Measurements from ENCODE around the gene ZDHHC19. TPM values are rescaled to one million over a fixed set of nuclear protein-coding genes. Genes with fewer than 3 reads are reported as not detected.
"Not testable (repeated sequence)": the region's sequence is repeated elsewhere in the genome, so short reads cannot be mapped to it uniquely, and the experiment has no call there.

The ZDHHC19 gene
- total and polyA plus RNA-seq, 2 experiments from 2014 or later, result not detected

DNA sequence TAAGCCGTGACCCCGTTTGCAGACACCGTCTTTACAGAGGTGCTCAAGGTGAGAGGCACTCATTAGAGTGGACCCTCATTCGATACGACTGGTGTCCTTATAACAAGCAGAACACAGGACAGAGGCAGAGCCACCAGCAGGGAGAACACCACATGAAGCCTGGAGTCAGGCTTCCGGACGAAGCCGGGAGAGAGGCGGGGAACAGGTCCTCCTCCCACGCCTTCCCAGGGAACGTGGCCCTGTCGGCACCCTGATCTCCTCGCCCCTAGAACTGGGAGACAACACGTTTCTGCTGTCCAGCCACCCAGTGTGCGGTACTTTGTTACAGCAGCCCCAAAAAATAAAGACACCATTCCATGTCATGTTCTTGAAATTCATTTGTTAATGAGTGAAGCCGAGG is 33.6 kb downstream of the ZDHHC19 start:
- 61 to 66% methylated on average over 16 of the region's 16 CpGs for WGBS, 2 experiments (ENCODE audit: low coverage in 1 of 2, low lambda C conversion rate in 2 of 2, missing lambda C conversion rate in 2 of 2)
- no peak overlapping the region for H3K4me3 ChIP-seq
- H3F3A ChIP-seq (ENCODE audit: insufficient read depth), result no peaks in the 10 kb centered on the region
- no peak overlapping the region for H3K27ac ChIP-seq
- DNase-seq, result no peak
- TF ChIP-seq EZH2phosphoT487 (IDR thresholded peaks at IDR 0.05; ENCODE audit: insufficient read depth, low read depth) (no peak), EZH2 (IDR thresholded peaks at IDR 0.05; ENCODE audit: insufficient read depth, poor library complexity, severe bottlenecking) (no peak)
- H3K36me3 ChIP-seq (ENCODE audit: low read depth), result no peaks in the 10 kb centered on the region
- no peaks in the 10 kb centered on the region for H3K27me3 ChIP-seq (replicated peaks; ENCODE audit: insufficient read depth)
- H2AFZ ChIP-seq, result no peak overlapping the region
- no peaks in the 10 kb centered on the region for H3K4me1 ChIP-seq (ENCODE audit: insufficient read depth)
- no peaks in the 10 kb centered on the region for H3K9me3 ChIP-seq (ENCODE audit: low read depth)
- H3K9ac ChIP-seq, result no peak overlapping the region
- no peaks in the 10 kb centered on the region for H3K9me2 ChIP-seq (ENCODE audit: insufficient read depth)
- in situ Hi-C loops (cut with MboI), result no loop called here
- H4K20me1 ChIP-seq (ENCODE audit: insufficient read depth), result no peaks in the 10 kb centered on the region
- no peaks in the 10 kb centered on the region for H3K79me2 ChIP-seq (ENCODE audit: insufficient read depth)
- H3K4me2 ChIP-seq (ENCODE audit: unreplicated experiment), result no peak overlapping the region

DNA sequence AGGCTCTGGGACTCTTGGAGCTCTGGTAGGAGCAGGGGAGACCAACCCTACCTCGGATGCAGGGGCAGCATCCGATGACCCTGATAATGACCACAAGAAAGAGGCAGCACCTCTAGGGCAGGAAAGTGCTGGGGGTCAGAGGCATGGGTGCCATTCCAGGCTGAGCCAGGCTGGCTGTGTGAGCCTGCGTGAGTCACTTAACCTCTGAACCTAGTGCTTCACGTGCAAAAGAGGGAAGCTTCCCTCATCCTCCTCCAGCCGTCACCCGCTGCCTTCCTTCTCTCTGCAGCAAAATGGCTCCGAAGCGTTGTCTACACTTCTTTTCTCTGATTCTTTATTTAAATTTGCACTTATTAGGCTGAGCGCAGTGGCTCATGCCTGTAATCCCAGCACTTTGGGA is 35.5 kb downstream of the ZDHHC19 start:
- no peaks in the 10 kb centered on the region for H3K27me3 ChIP-seq (replicated peaks; ENCODE audit: insufficient read depth)
- in situ Hi-C loops (cut with MboI), result no loop called here
- WGBS, 2 experiments (ENCODE audit: low coverage in 1 of 2, low lambda C conversion rate in 2 of 2, missing lambda C conversion rate in 2 of 2), result 78 to 83% methylated on average over 9 of the region's 9 CpGs

DNA sequence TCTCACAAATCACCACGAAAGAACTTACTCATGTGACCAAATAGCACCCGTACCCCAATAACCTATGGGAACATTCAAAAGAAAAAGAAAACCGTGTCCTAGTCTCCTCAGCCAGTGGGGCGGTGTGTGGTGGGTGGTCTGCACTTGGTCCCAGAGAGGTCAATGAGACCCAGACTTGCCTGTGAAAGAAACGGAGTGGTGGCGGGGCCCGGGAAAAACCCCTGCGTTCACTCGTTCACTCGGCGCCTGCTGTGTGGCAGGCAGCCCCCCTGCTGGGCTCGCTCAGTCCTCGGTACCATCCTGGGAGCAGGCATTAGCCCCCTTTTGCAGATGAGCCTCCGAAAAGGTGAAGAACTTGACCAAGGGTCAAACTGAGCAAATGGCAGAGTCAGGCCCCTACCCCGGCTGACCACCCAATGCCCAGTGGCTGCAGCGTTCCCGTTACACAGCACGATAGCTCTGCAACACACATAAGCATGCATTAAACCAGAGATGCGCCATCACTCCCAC is 36.0 kb downstream of the ZDHHC19 start:
- 59 to 61% methylated on average over 19 of the region's 19 CpGs for WGBS, 2 experiments (ENCODE audit: low coverage in 1 of 2, low lambda C conversion rate in 2 of 2, missing lambda C conversion rate in 2 of 2)
- H3K9me2 ChIP-seq (ENCODE audit: insufficient read depth), result no peaks in the 10 kb centered on the region
- no peaks in the 10 kb centered on the region for H3K79me2 ChIP-seq (ENCODE audit: insufficient read depth)
- DNase-seq, result no peak
- H2AFZ ChIP-seq, result no peak overlapping the region
- no peaks in the 10 kb centered on the region for H3K4me1 ChIP-seq (ENCODE audit: insufficient read depth)
- H3K36me3 ChIP-seq (ENCODE audit: low read depth), result no peaks in the 10 kb centered on the region
- H3K27ac ChIP-seq, result no peak overlapping the region
- H3K4me3 ChIP-seq, result no peak overlapping the region
- TF ChIP-seq EZH2 (IDR thresholded peaks at IDR 0.05; ENCODE audit: insufficient read depth, poor library complexity, severe bottlenecking) (no peak), EZH2phosphoT487 (IDR thresholded peaks at IDR 0.05; ENCODE audit: insufficient read depth, low read depth) (no peak)
- no peaks in the 10 kb centered on the region for H4K20me1 ChIP-seq (ENCODE audit: insufficient read depth)
- H3K4me2 ChIP-seq (ENCODE audit: unreplicated experiment), result no peak overlapping the region
- H3F3A ChIP-seq (ENCODE audit: insufficient read depth), result no peaks in the 10 kb centered on the region
- in situ Hi-C loops (cut with MboI), result no loop called here
- H3K9me3 ChIP-seq (ENCODE audit: low read depth), result no peaks in the 10 kb centered on the region
- no peaks in the 10 kb centered on the region for H3K27me3 ChIP-seq (replicated peaks; ENCODE audit: insufficient read depth)
- H3K9ac ChIP-seq, result no peak overlapping the region

More for the DNA sequence above, 35.5 kb downstream of the ZDHHC19 start:
- Histone ChIP-seq H3K4me1 (ENCODE audit: insufficient read depth) (no peaks in the 10 kb centered on the region), H3F3A (ENCODE audit: insufficient read depth) (no peaks in the 10 kb centered on the region), H3K79me2 (ENCODE audit: insufficient read depth) (no peaks in the 10 kb centered on the region), H3K9ac (no peak overlapping the region), H2AFZ (no peak overlapping the region), H3K4me2 (ENCODE audit: unreplicated experiment) (no peak overlapping the region), H3K9me2 (ENCODE audit: insufficient read depth) (no peaks in the 10 kb centered on the region), H3K4me3 (no peak overlapping the region), H3K36me3 (ENCODE audit: low read depth) (no peaks in the 10 kb centered on the region), H3K9me3 (ENCODE audit: low read depth) (no peaks in the 10 kb centered on the region), H4K20me1 (ENCODE audit: insufficient read depth) (no peaks in the 10 kb centered on the region), H3K27ac (no peak overlapping the region)
- no peak for TF ChIP-seq EZH2phosphoT487 (IDR thresholded peaks at IDR 0.05; ENCODE audit: insufficient read depth, low read depth)
- TF ChIP-seq EZH2 (IDR thresholded peaks at IDR 0.05; ENCODE audit: insufficient read depth, poor library complexity, severe bottlenecking), result no peak
- DNase-seq, result no peak

DNA sequence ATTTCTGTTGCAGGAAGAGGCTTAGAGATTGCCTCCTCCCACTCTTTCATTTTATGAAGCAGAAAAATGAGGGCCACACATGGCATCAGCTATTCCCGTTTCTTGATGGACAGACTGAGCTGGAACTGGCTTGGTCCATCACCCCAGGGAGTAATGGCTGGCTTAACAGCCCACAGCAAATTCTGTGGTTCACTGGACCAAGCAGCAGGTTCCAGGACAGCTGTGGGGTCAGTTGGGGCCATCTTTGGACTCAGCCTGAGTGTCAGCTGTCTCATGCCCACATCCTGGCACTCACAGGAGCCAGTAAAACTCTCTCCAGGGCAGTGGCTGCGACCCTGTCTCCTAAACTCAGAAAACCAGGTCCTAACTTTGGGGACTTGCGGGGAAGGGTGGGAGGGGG is 36.5 kb downstream of the ZDHHC19 start:
- no peaks in the 10 kb centered on the region for H4K20me1 ChIP-seq (ENCODE audit: insufficient read depth)
- no peak overlapping the region for H2AFZ ChIP-seq
- no peaks in the 10 kb centered on the region for H3K9me3 ChIP-seq (ENCODE audit: low read depth)
- no peak overlapping the region for H3K4me2 ChIP-seq (ENCODE audit: unreplicated experiment)
- H3K9me2 ChIP-seq (ENCODE audit: insufficient read depth), result no peaks in the 10 kb centered on the region
- in situ Hi-C loops (cut with MboI), result no loop called here
- no peaks in the 10 kb centered on the region for H3K4me1 ChIP-seq (ENCODE audit: insufficient read depth)
- no peaks in the 10 kb centered on the region for H3K27me3 ChIP-seq (replicated peaks; ENCODE audit: insufficient read depth)
- no peak for DNase-seq
- no peak overlapping the region for H3K27ac ChIP-seq
- no peaks in the 10 kb centered on the region for H3K36me3 ChIP-seq (ENCODE audit: low read depth)
- H3K9ac ChIP-seq, result no peak overlapping the region
- H3K4me3 ChIP-seq, result no peak overlapping the region
- no peak for TF ChIP-seq EZH2 (IDR thresholded peaks at IDR 0.05; ENCODE audit: insufficient read depth, poor library complexity, severe bottlenecking)
- no peak for TF ChIP-seq EZH2phosphoT487 (IDR thresholded peaks at IDR 0.05; ENCODE audit: insufficient read depth, low read depth)
- 46 to 48% methylated on average over 3 of the region's 3 CpGs for WGBS, 2 experiments (ENCODE audit: low coverage in 1 of 2, low lambda C conversion rate in 2 of 2, missing lambda C conversion rate in 2 of 2)
- H3F3A ChIP-seq (ENCODE audit: insufficient read depth), result no peaks in the 10 kb centered on the region
- H3K79me2 ChIP-seq (ENCODE audit: insufficient read depth), result no peaks in the 10 kb centered on the region

DNA sequence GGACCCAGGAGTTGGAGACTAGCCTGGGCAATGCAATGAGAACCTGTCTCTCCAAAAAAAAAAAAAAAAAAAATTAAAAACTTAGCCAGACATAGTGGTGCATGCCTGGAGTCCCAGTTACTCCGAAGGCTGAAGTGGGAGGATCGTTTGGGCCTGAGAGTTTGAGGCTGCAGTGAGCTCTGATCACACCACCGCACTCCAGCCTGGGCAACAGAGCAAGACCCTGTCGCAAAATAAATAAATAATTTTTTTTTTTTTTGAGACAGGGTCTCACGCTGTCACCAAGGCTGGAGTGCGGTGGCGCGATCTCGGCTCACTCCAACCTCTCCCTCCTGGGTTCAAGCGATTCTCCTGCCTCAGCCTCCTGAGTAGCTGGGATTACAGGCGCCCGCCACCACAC is 40.9 kb downstream of the ZDHHC19 start:
- H3K27me3 ChIP-seq (replicated peaks; ENCODE audit: insufficient read depth); in situ Hi-C loops (cut with MboI); H3K36me3 ChIP-seq (ENCODE audit: low read depth); H3K4me2 ChIP-seq (ENCODE audit: unreplicated experiment); H3F3A ChIP-seq (ENCODE audit: insufficient read depth); H3K4me1 ChIP-seq (ENCODE audit: insufficient read depth); H3K79me2 ChIP-seq (ENCODE audit: insufficient read depth); H3K9ac ChIP-seq; H3K9me2 ChIP-seq (ENCODE audit: insufficient read depth); H3K9me3 ChIP-seq (ENCODE audit: low read depth); H3K27ac ChIP-seq; H4K20me1 ChIP-seq (ENCODE audit: insufficient read depth); H3K4me3 ChIP-seq; DNase-seq; H2AFZ ChIP-seq: not testable (repeated sequence)
- WGBS, 2 experiments (ENCODE audit: low coverage in 1 of 2, low lambda C conversion rate in 2 of 2, missing lambda C conversion rate in 2 of 2), result 80 to 82% methylated on average over 9 to 12 of the region's 12 CpGs

Measured in GM23248 (cell line).